ENCODE data around the gene DDX28.

DNA sequence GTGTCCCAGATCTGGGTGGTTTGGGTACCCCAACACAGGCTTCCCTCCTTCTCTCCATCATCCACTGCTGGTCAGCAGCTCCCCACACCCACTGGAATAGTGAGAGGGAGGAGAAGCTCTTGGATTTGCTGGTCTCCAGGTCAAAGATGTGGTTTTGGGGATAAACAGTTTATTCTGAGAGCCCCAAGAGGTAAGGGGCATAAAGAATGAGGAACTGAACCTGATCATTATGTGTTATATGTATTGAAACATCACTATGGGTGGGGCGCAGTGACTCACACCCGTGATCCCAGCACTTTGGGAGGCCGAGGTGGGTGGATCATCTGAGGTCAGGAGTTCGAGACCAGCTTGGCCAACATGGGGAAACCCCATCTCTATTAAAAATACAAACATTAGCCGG lies 27.6 kb downstream of the DDX28 start:
- TF ChIP-seq, protein P1, sequence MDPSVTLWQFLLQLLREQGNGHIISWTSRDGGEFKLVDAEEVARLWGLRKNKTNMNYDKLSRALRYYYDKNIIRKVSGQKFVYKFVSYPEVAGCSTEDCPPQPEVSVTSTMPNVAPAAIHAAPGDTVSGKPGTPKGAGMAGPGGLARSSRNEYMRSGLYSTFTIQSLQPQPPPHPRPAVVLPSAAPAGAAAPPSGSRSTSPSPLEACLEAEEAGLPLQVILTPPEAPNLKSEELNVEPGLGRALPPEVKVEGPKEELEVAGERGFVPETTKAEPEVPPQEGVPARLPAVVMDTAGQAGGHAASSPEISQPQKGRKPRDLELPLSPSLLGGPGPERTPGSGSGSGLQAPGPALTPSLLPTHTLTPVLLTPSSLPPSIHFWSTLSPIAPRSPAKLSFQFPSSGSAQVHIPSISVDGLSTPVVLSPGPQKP (IDR thresholded peaks at IDR 0.05; ENCODE audit: low read depth, low read length) = no peak
- TF ChIP-seq, protein P2, sequence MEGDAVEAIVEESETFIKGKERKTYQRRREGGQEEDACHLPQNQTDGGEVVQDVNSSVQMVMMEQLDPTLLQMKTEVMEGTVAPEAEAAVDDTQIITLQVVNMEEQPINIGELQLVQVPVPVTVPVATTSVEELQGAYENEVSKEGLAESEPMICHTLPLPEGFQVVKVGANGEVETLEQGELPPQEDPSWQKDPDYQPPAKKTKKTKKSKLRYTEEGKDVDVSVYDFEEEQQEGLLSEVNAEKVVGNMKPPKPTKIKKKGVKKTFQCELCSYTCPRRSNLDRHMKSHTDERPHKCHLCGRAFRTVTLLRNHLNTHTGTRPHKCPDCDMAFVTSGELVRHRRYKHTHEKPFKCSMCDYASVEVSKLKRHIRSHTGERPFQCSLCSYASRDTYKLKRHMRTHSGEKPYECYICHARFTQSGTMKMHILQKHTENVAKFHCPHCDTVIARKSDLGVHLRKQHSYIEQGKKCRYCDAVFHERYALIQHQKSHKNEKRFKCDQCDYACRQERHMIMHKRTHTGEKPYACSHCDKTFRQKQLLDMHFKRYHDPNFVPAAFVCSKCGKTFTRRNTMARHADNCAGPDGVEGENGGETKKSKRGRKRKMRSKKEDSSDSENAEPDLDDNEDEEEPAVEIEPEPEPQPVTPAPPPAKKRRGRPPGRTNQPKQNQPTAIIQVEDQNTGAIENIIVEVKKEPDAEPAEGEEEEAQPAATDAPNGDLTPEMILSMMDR (IDR thresholded peaks at IDR 0.05) = no peak
- TF ChIP-seq CBX8 (IDR thresholded peaks at IDR 0.05) = no peak
- TF ChIP-seq, protein P3, sequence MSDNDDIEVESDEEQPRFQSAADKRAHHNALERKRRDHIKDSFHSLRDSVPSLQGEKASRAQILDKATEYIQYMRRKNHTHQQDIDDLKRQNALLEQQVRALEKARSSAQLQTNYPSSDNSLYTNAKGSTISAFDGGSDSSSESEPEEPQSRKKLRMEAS (IDR thresholded peaks at IDR 0.05) = no peak
- no peak for TF ChIP-seq BHLHE40 (IDR thresholded peaks at IDR 0.05; ENCODE audit: low read depth, low read length)
- TF ChIP-seq POLR2AphosphoS2 (conservative IDR thresholded peaks at IDR 0.05; ENCODE audit: low read length) = no peak
- TF ChIP-seq ZSCAN20 (CRISPR knock-in tag; IDR thresholded peaks at IDR 0.05) = no peak
- TF ChIP-seq POLR2A (IDR thresholded peaks at IDR 0.05; ENCODE audit: low read length) = no peak
- TF ChIP-seq KDM5A (IDR thresholded peaks at IDR 0.05) = no peak
- no peak for TF ChIP-seq SMC3 (IDR thresholded peaks at IDR 0.05)
- TF ChIP-seq CHD4 (IDR thresholded peaks at IDR 0.05; ENCODE audit: borderline replicate concordance) = no peak
- TF ChIP-seq CEBPB (IDR thresholded peaks at IDR 0.05) = no peak
